Measurements from ENCODE around the gene GATA6. TPM values are rescaled to one million over a fixed set of nuclear protein-coding genes. Genes with fewer than 3 reads are reported as not detected.

Gene GATA6
- total and polyA plus RNA-seq, 2 of the 13 experiments (the other 11 are each of a cell fraction or from before 2014, with no cell fraction given): 0.84 to 3.2 TPM

GRCh38 chr18:22165049-22165602, 4.3 kb upstream of the GATA6 start:
- H3K27me3 ChIP-seq (ENCODE audit: control insufficient read depth in 1 of 2, insufficient read depth in 2 of 2, low read length in 2 of 2): peaks cover 0 to 49% of the 10 kb centered on the region in 2 experiments; a peak in 3 of 5 replicates

GRCh38 chr18:22165603-22166068, 3.8 kb upstream of the GATA6 start:
- Histone ChIP-seq H3K27ac (ENCODE audit: extremely low read length, insufficient read depth, low read length) (no peak overlapping the region), H3K79me2 (ENCODE audit: insufficient read depth, low read length) (no peaks in the 10 kb centered on the region), H3K9me3 (ENCODE audit: low read length) (no peaks in the 10 kb centered on the region), H2AFZ (ENCODE audit: low read length) (no peak overlapping the region), H3K4me3 (replicated peaks in 1 of 3; ENCODE audit: insufficient read depth in 1 of 3, low read depth in 2 of 3, low read length in 3 of 3) (no peak overlapping the region), H4K20me1 (ENCODE audit: insufficient read depth, low read length) (no peaks in the 10 kb centered on the region), H3K9ac (ENCODE audit: insufficient read depth, low read depth, low read length) (no peak overlapping the region), H3K4me1 (ENCODE audit: insufficient read depth, low read length) (peaks cover 20% of the 10 kb centered on the region), H3K4me2 (ENCODE audit: low read depth, low read length) (no peak overlapping the region), H3K27me3 (ENCODE audit: control insufficient read depth in 1 of 2, insufficient read depth in 2 of 2, low read length in 2 of 2) (peaks cover 0 to 49% of the 10 kb centered on the region in 2 experiments; a peak in 3 of 5 replicates), H3K36me3 (replicated peaks in 1 of 2; ENCODE audit: control insufficient read depth in 1 of 2, insufficient read depth in 2 of 2, low read length in 2 of 2) (no peaks in the 10 kb centered on the region)
- 89% methylated on average over 50 of the region's 57 CpGs for WGBS (ENCODE audit: low lambda C conversion rate)
- no peak for TF ChIP-seq SKI (IDR thresholded peaks at IDR 0.05; ENCODE audit: partially characterized antibody)
- TF ChIP-seq HHEX (CRISPR knock-in tag; IDR thresholded peaks at IDR 0.05): no peak
- TF ChIP-seq ZFP1 (CRISPR knock-in tag; IDR thresholded peaks at IDR 0.05): no peak
- TF ChIP-seq ZNF563 (CRISPR knock-in tag; IDR thresholded peaks at IDR 0.05): no peak
- no peak for TF ChIP-seq HIVEP1 (CRISPR knock-in tag; IDR thresholded peaks at IDR 0.05)
- BruUV-seq (replicated peaks): no TSS peak
- no peak for FAIRE-seq
- intact Hi-C loops (cut with micrococcal nuclease; ENCODE audit: unreplicated experiment): loop anchor here (10.0 kb wide), 1 partner anchor 49 kb away; no protein-coding TSS in a partner anchor
- no peak for ATAC-seq
- in situ Hi-C loops (cut with HindIII; ENCODE audit: extremely low pct_ligation_motif_present, low pct_unique_long_range_greater_than_20kb): loop anchor here (10.0 kb wide), 1 partner anchor 181 kb away; no protein-coding TSS in a partner anchor
- POLR2A ChIA-PET: no interaction called here
- CTCF ChIA-PET (ENCODE audit: low intra/inter-chr PET ratio, low total read pairs): no interaction called here
- no peak for DNase-seq (ENCODE audit: low spot score)

More at GRCh38 chr18:22165049-22165602, 4.3 kb upstream of the GATA6 start:
- Histone ChIP-seq H3K27ac (ENCODE audit: extremely low read length, insufficient read depth, low read length) (no peak overlapping the region), H3K9me3 (ENCODE audit: low read length) (no peaks in the 10 kb centered on the region), H3K4me1 (ENCODE audit: insufficient read depth, low read length) (peaks cover 20% of the 10 kb centered on the region), H4K20me1 (ENCODE audit: insufficient read depth, low read length) (no peaks in the 10 kb centered on the region), H3K79me2 (ENCODE audit: insufficient read depth, low read length) (no peaks in the 10 kb centered on the region), H3K4me3 (replicated peaks in 1 of 3; ENCODE audit: insufficient read depth in 1 of 3, low read depth in 2 of 3, low read length in 3 of 3) (no peak overlapping the region), H3K36me3 (replicated peaks in 1 of 2; ENCODE audit: control insufficient read depth in 1 of 2, insufficient read depth in 2 of 2, low read length in 2 of 2) (no peaks in the 10 kb centered on the region), H2AFZ (ENCODE audit: low read length) (no peak overlapping the region), H3K4me2 (ENCODE audit: low read depth, low read length) (no peak overlapping the region), H3K9ac (ENCODE audit: insufficient read depth, low read depth, low read length) (no peak overlapping the region)
- CTCF ChIA-PET (ENCODE audit: low intra/inter-chr PET ratio, low total read pairs): no interaction called here
- 88% methylated on average over 47 of the region's 50 CpGs for WGBS (ENCODE audit: low lambda C conversion rate)
- no peak for ATAC-seq
- no TSS peak for BruUV-seq (replicated peaks)
- POLR2A ChIA-PET: no interaction called here
- in situ Hi-C loops (cut with HindIII; ENCODE audit: extremely low pct_ligation_motif_present, low pct_unique_long_range_greater_than_20kb): loop anchor here (10.0 kb wide), 1 partner anchor 180 kb away; no protein-coding TSS in a partner anchor
- TF ChIP-seq TEF (CRISPR knock-in tag; IDR thresholded peaks at IDR 0.05) (no peak), HOXD1 (CRISPR knock-in tag; IDR thresholded peaks at IDR 0.05) (no peak)
- intact Hi-C loops (cut with micrococcal nuclease; ENCODE audit: unreplicated experiment): loop anchor here (10.0 kb wide), 1 partner anchor 50 kb away; no protein-coding TSS in a partner anchor
- DNase-seq (ENCODE audit: low spot score): no peak
- no peak for FAIRE-seq
